A549 (cell line): Measurements from ENCODE around the gene NRG4.

Experiments
- BHLHE40 ChIP-seq: IDR thresholded peaks from 2 replicates; pipeline ENCODE4 v1.6.1; 2012; ENCODE audit warnings: low read depth, low read length, inconsistent platforms
- CBX8 ChIP-seq: fragments of 200-600 bp; sonication (generic); IDR thresholded peaks from 2 replicates; pipeline ENCODE4 v1.6.1; 2016
- CEBPB ChIP-seq, 2 experiments: fragments of >200 bp in 1 of 2; sonication (Bioruptor Twin) in 1 of 2; formaldehyde crosslinking in 1 of 2; IDR thresholded peaks; 2 replicates each; pipeline ENCODE4 v1.6.1; 2012 to 2016
- EP300 ChIP-seq, 2 experiments: fragments of >200 bp; sonication (Bioruptor Twin); formaldehyde crosslinking; IDR thresholded peaks; 2 replicates in 1 of 2; 3 replicates in 1 of 2; pipeline ENCODE4 v1.6.1; 2016 to 2017
- MAZ ChIP-seq: fragments of 150-350 bp; IDR thresholded peaks from 2 replicates; pipeline ENCODE4 v1.6.1; 2014; ENCODE audit warnings: antibody characterized with exemption, low read depth, low read length, borderline replicate concordance
- POLR2A ChIP-seq: IDR thresholded peaks from 2 replicates; pipeline ENCODE4 v1.6.1; 2012; ENCODE audit warnings: mild to moderate bottlenecking, low read length
- RAD21 ChIP-seq, 2 experiments: fragments of >200 bp in 1 of 2; sonication (Bioruptor Twin) in 1 of 2; formaldehyde crosslinking in 1 of 2; IDR thresholded peaks in 1 of 2; conservative IDR thresholded peaks in 1 of 2; 2 replicates in 1 of 2; 3 replicates in 1 of 2; pipeline ENCODE4 v1.6.1; 2012 to 2018; ENCODE audit warnings: inconsistent platforms in 1 of 2
- RARB ChIP-seq: fragments of 250-450 bp; sonication (Bioruptor Pico); IDR thresholded peaks from 2 replicates; pipeline ENCODE4 v1.8.0; 2021; ENCODE audit warnings: mild to moderate bottlenecking, moderate library complexity
- TF ChIP-seq, protein P1 (sequence below): fragments of >200 bp; sonication (Bioruptor Twin); formaldehyde crosslinking; IDR thresholded peaks from 3 replicates; pipeline ENCODE4 v1.5.1; 2016

DNA sequence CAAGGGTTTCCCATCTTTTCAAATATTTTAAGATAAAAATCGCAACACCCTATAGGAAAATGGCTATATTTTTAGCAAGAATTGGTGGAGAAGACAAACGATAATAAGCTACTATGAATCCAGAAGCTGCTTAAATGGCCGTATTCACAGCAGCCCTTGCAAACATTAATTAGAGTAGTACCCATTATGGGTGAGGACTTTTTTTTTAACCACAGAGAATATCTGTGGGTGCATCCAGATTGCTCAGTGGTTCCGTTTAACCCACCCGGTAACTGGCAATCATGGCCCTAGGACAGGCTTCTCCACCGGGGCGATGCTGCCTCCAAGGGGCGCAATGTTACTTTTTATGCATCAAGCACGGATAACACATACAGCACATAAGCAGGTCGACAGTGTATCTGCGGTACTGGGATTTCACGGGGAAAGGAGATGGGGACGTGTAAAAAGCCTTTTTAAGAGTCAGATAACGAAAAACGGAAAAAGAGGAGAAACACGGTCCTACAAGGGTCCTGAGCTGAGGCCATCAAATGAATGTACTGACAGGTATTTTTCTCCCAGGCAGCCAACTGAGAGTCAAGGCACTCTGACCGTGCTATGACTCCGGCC lies 46.6 kb upstream of the NRG4 start:
- TF ChIP-seq RARB (no peak), EP300 (IDR thresholded peaks at IDR 0.05) (no peak), BHLHE40 (no peak), RAD21 (conservative IDR thresholded peaks at IDR 0.05 in 1 of 2, IDR thresholded peaks at IDR 0.05 in 1 of 2) (peak; percentile 52 to 71), POLR2A (no peak), CBX8 (no peak), CEBPB (IDR thresholded peaks at IDR 0.05) (no peak), MAZ (no peak)
- TF ChIP-seq, protein P1, sequence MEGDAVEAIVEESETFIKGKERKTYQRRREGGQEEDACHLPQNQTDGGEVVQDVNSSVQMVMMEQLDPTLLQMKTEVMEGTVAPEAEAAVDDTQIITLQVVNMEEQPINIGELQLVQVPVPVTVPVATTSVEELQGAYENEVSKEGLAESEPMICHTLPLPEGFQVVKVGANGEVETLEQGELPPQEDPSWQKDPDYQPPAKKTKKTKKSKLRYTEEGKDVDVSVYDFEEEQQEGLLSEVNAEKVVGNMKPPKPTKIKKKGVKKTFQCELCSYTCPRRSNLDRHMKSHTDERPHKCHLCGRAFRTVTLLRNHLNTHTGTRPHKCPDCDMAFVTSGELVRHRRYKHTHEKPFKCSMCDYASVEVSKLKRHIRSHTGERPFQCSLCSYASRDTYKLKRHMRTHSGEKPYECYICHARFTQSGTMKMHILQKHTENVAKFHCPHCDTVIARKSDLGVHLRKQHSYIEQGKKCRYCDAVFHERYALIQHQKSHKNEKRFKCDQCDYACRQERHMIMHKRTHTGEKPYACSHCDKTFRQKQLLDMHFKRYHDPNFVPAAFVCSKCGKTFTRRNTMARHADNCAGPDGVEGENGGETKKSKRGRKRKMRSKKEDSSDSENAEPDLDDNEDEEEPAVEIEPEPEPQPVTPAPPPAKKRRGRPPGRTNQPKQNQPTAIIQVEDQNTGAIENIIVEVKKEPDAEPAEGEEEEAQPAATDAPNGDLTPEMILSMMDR, result peak; percentile 53
